K562 (cell line): Measurements from ENCODE around the gene RRAD. TPM values are rescaled to one million over a fixed set of nuclear protein-coding genes. Genes with fewer than 3 reads are reported as not detected.

ENCODE experiments used
- CBFA2T3 ChIP-seq: fragments of 450-650 bp; IDR thresholded peaks from 2 replicates; pipeline ENCODE4 v1.6.1; 2017
- CBX2 ChIP-seq: fragments of 200-600 bp; sonication (generic); IDR thresholded peaks from one replicate; pipeline ENCODE4 v1.6.1; 2012; ENCODE audit warnings: mild to moderate bottlenecking, low read length, inconsistent platforms; ENCODE audit not compliant: insufficient read depth, poor library complexity, severe bottlenecking
- CEBPG ChIP-seq, 3 experiments: fragments of 200-800 bp in 1 of 3; sonication (Bioruptor generic) in 1 of 3; sonication (generic) in 1 of 3; formaldehyde crosslinking in 1 of 3; IDR thresholded peaks in 2 of 3; conservative IDR thresholded peaks in 1 of 3; 2 replicates each; pipeline versions ENCODE4 v1.6.1 to v1.8.0; 2016 to 2022; ENCODE audit warnings: missing compliant biosample characterization in 2 of 3, missing genetic modification characterization in 2 of 3, mild to moderate bottlenecking in 1 of 3, missing genetic modification reagents in 1 of 3
- CREB5 ChIP-seq: fragments of 250-450 bp; sonication (Bioruptor Pico); IDR thresholded peaks from 2 replicates; pipeline ENCODE4 v1.5.0; 2020; ENCODE audit warnings: mild to moderate bottlenecking
- CTBP1 ChIP-seq: fragments of 450-650 bp; IDR thresholded peaks from 2 replicates; pipeline ENCODE4 v1.6.1; 2016; ENCODE audit warnings: borderline replicate concordance
- FOXJ3 ChIP-seq: sonication (generic); formaldehyde crosslinking; IDR thresholded peaks from 2 replicates; pipeline ENCODE4 v1.4.0; 2020; ENCODE audit warnings: mild to moderate bottlenecking, missing genetic modification reagents
- FOXK2 ChIP-seq, 2 experiments: fragments of 450-650 bp; IDR thresholded peaks in 1 of 2; conservative IDR thresholded peaks in 1 of 2; 2 replicates each; pipeline ENCODE4 v1.6.1; 2016; ENCODE audit warnings: low read depth in 2 of 2, mild to moderate bottlenecking in 1 of 2
- GATA2 ChIP-seq: sonication (generic); formaldehyde crosslinking; IDR thresholded peaks from 2 replicates; pipeline ENCODE4 v1.4.0; 2020; ENCODE audit warnings: mild to moderate bottlenecking, missing genetic modification reagents
- HES1 ChIP-seq: fragments of 450-650 bp; IDR thresholded peaks from 2 replicates; pipeline ENCODE4 v1.6.1; 2016; ENCODE audit warnings: low read depth, mild to moderate bottlenecking, moderate library complexity
- HEY1 ChIP-seq: fragments of 250-450 bp; sonication (Bioruptor Pico); IDR thresholded peaks from 2 replicates; pipeline ENCODE4 v1.5.0; 2020; ENCODE audit warnings: mild to moderate bottlenecking, moderate library complexity, borderline replicate concordance
- HMBOX1 ChIP-seq: sonication (generic); IDR thresholded peaks from 2 replicates; pipeline ENCODE4 v1.6.1; 2016
- KLF1 ChIP-seq: fragments of 450-650 bp; IDR thresholded peaks from 2 replicates; pipeline ENCODE4 v1.6.1; 2016; ENCODE audit warnings: missing genetic modification characterization, missing compliant biosample characterization
- MAX ChIP-seq: sonication (generic); formaldehyde crosslinking; IDR thresholded peaks from 2 replicates; pipeline ENCODE4 v1.9.0; 2022; ENCODE audit warnings: mild to moderate bottlenecking, missing genetic modification reagents
- MBD2 ChIP-seq: sonication (generic); IDR thresholded peaks from 2 replicates; pipeline ENCODE4 v1.6.1; 2016; ENCODE audit warnings: low read depth, borderline replicate concordance
- OTX1 ChIP-seq: fragments of 450-650 bp; formaldehyde crosslinking; IDR thresholded peaks from 2 replicates; pipeline ENCODE4 v1.4.0; 2022; ENCODE audit warnings: mild to moderate bottlenecking
- PYGO2 ChIP-seq: fragments of 450-650 bp; IDR thresholded peaks from 2 replicates; pipeline ENCODE4 v1.6.1; 2016; ENCODE audit warnings: mild to moderate bottlenecking, missing genetic modification characterization, moderate library complexity, missing compliant biosample characterization
- RAD51 ChIP-seq: fragments of 450-650 bp; IDR thresholded peaks from 2 replicates; pipeline ENCODE4 v1.7.1; 2016; ENCODE audit warnings: low read depth, mild to moderate bottlenecking, borderline replicate concordance
- SAFB ChIP-seq: fragments of 200-400 bp; formaldehyde crosslinking; IDR thresholded peaks from 2 replicates; pipeline ENCODE4 v1.6.1; 2017; ENCODE audit warnings: low read depth, low read length, borderline replicate concordance
- SMAD2 ChIP-seq: fragments of 150-350 bp; IDR thresholded peaks from 2 replicates; pipeline ENCODE4 v1.6.1; 2014; ENCODE audit warnings: low read depth, mild to moderate bottlenecking, low read length
- THRB ChIP-seq: fragments of 450-650 bp; formaldehyde crosslinking; conservative IDR thresholded peaks from 2 replicates; pipeline ENCODE4 v1.4.0; 2022; ENCODE audit warnings: mild to moderate bottlenecking, missing genetic modification characterization
- ZBTB1 ChIP-seq: sonication (generic); formaldehyde crosslinking; IDR thresholded peaks from 2 replicates; pipeline ENCODE4 v1.8.1; 2023; ENCODE audit warnings: missing genetic modification reagents, low read depth, mild to moderate bottlenecking, borderline replicate concordance
- ZFPM2 ChIP-seq: fragments of 250-450 bp; sonication (Bioruptor Pico); IDR thresholded peaks from 2 replicates; pipeline ENCODE4 v1.5.1; 2022; ENCODE audit warnings: mild to moderate bottlenecking
- ZNF133 ChIP-seq: fragments of 250-450 bp; sonication (Bioruptor Pico); IDR thresholded peaks from 2 replicates; pipeline ENCODE4 v1.4.0; 2020; ENCODE audit warnings: mild to moderate bottlenecking
- ZNF431 ChIP-seq: sonication (generic); formaldehyde crosslinking; IDR thresholded peaks from 2 replicates; pipeline ENCODE4 v1.8.0; 2022; ENCODE audit warnings: mild to moderate bottlenecking, missing genetic modification reagents
- polyA plus RNA-seq, 8 experiments: library from polyadenylated mRNA; depleted of rRNA in 4 of 8; stranded (reverse) in 5 of 8; unstranded in 3 of 8; fragments of >200 nt; fragmentation: Nextera tagmentation in 2 of 8; fragmentation: Illumina TruSeq in 1 of 8; extraction: Ambion mirVana in 2 of 8; extraction: Trizol in 1 of 8; gene quantifications; 2 replicates each; pipeline versions ENCODE4 v1.2.1 to v1.2.3, GENCODE V29; 2011 to 2014; ENCODE audit warnings: inconsistent platforms in 1 of 8, missing spikeins in 1 of 8
- total RNA-seq, 7 experiments: library from RNA; depleted of rRNA in 6 of 7; stranded (reverse); fragments of >200 nt in 6 of 7; fragmentation: Illumina TruSeq in 2 of 7; extraction: Trizol in 2 of 7; gene quantifications; 2 replicates each; pipeline versions ENCODE4 v1.2.1 to v1.2.3, GENCODE V29; 2011 to 2021; ENCODE audit warnings: low replicate concordance in 1 of 7

RRAD gene
- total and polyA plus RNA-seq, 9 of the 15 experiments (the other 6 are each of a cell fraction or from before 2014, with no cell fraction given) = 0.09 to 0.20 (median 0.13) TPM; not detected in 5

GRCh38 chr16:66872943-66873684, 52.2 kb downstream of the RRAD start (continued):
- TF ChIP-seq HES1 = no peak
- TF ChIP-seq HEY1 (CRISPR knock-in tag) = no peak
- no peak for TF ChIP-seq CEBPG (CRISPR knock-in tag; IDR thresholded peaks at IDR 0.05)
- TF ChIP-seq CEBPG (tag; conservative IDR thresholded peaks at IDR 0.05 in 1 of 2, IDR thresholded peaks at IDR 0.05 in 1 of 2) = no peak
- TF ChIP-seq SAFB = no peak
- TF ChIP-seq ZBTB1 (CRISPR knock-in tag) = no peak
- no peak for TF ChIP-seq CREB5
- peak; percentile 98 for TF ChIP-seq MAX
- no peak for TF ChIP-seq GATA2 (CRISPR knock-in tag)
- TF ChIP-seq CTBP1 = peak; percentile 91
- no peak for TF ChIP-seq THRB (CRISPR knock-in tag)
- TF ChIP-seq CBX2 = no peak
- no peak for TF ChIP-seq CBFA2T3
- 0 out of 2 replicates have a peak, but pooled peaks have one; percentile 12 for TF ChIP-seq HMBOX1
- 0 out of 2 replicates have a peak, but pooled peaks have one; percentile 9 for TF ChIP-seq RAD51
- TF ChIP-seq SMAD2 = no peak
- TF ChIP-seq FOXK2 (conservative IDR thresholded peaks at IDR 0.05 in 1 of 2, IDR thresholded peaks at IDR 0.05 in 1 of 2; ENCODE audit: low read depth in 2 of 2) = no peak; a peak in 1 of 4 replicates
- TF ChIP-seq KLF1 = peak; percentile 22; the same call in 1 of the 2 replicates
- TF ChIP-seq ZNF431 (CRISPR knock-in tag) = 0 out of 2 replicates have a peak, but pooled peaks have one; percentile 38
- no peak for TF ChIP-seq ZNF133 (CRISPR knock-in tag)
- TF ChIP-seq MBD2 = no peak; the same call in 1 of the 2 replicates
- TF ChIP-seq OTX1 (CRISPR knock-in tag) = no peak
- no peak for TF ChIP-seq PYGO2
- no peak for TF ChIP-seq ZFPM2 (CRISPR knock-in tag)
- no peak for TF ChIP-seq FOXJ3 (CRISPR knock-in tag)
